Endothelial cell (in vitro differentiated cells): ENCODE measurements around the gene PIGA. TPM values are rescaled to one million over a fixed set of nuclear protein-coding genes. Genes with fewer than 3 reads are reported as not detected.

Experiments
- DNase-seq: peaks from one replicate; pipeline ENCODE4 v3.0.0; 2021; ENCODE audit warnings: low spot score
- H3K27ac Mint-ChIP-seq: one replicate; pipeline ENCODE4 v1.8.0; 2021; ENCODE audit warnings: mixed read lengths, inconsistent platforms; ENCODE audit not compliant: unreplicated experiment
- H3K27me3 Mint-ChIP-seq: one replicate; pipeline ENCODE4 v1.8.0; 2021; ENCODE audit warnings: mild to moderate bottlenecking, moderate library complexity, mixed read lengths, inconsistent platforms; ENCODE audit not compliant: unreplicated experiment
- H3K36me3 Mint-ChIP-seq: one replicate; pipeline ENCODE4 v1.8.0; 2021; ENCODE audit warnings: mild to moderate bottlenecking, low read depth, mixed read lengths, inconsistent platforms; ENCODE audit not compliant: unreplicated experiment
- H3K4me1 Mint-ChIP-seq: one replicate; pipeline ENCODE4 v1.8.0; 2021; ENCODE audit warnings: mild to moderate bottlenecking, mixed read lengths, inconsistent platforms; ENCODE audit not compliant: unreplicated experiment
- H3K4me3 Mint-ChIP-seq: one replicate; pipeline ENCODE4 v1.8.0; 2021; ENCODE audit warnings: mild to moderate bottlenecking, mixed read lengths, inconsistent platforms; ENCODE audit not compliant: unreplicated experiment
- H3K9me3 Mint-ChIP-seq: one replicate; pipeline ENCODE4 v1.8.0; 2021; ENCODE audit warnings: mixed read lengths, inconsistent platforms; ENCODE audit not compliant: unreplicated experiment
- CTCF ChIP-seq: fragments of 200-600 bp; sonication (generic); IDR thresholded peaks from one replicate; pipeline ENCODE4 v1.5.0; 2021; ENCODE audit warnings: antibody characterized with exemption; ENCODE audit not compliant: unreplicated experiment
- total RNA-seq: library from RNA; stranded (reverse); fragmentation: NEBNext Ultra II Directional; extraction: Animal tissue kit (Norgen Biotek cat#: 25700); gene quantifications from one replicate; pipeline ENCODE4 v1.2.1, GENCODE V29; 2021; ENCODE audit not compliant: unreplicated experiment

The PIGA gene
- total RNA-seq, 1 donor from 2014 or later = 12.8 TPM

DNA sequence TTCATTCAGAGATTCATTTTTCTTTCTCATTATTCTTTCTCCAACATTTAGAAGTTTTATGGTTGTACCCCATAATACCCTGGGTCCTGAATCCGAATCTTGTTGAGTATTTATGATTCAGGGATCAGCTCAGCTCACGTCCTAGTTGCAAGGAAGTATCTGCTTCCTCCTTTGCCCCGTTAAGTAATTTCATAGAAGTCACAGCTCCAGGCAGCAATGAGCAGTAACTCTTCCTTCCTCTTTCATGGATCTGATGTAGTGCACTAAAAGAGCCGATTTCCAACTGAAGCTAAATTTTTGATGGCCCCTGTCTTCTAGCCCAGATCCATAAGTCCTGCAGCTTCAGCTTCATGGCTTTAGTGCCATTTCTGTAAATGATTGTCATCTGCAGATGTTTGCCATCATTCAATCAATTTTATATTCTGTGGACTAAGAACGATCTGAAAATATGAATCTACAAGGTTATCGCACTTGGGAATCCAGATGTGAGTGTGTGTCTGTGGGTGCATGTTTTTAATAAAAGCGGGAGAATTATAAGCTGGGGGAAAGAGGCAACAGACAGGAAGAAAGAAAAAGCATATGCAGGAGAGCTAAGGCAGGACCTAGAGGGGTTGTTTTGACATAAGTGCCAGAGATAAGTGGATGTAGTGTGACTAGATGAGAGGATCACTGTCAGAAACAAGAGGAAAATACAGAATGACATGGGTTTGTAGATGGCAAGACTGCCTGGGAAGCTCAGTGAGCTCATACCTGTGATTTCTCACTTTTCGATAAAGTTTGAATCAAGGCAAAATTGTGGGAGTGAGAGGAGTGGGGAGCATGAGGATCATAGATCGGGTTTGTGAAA lies 31.4 kb upstream of the PIGA start:
- no peak for TF ChIP-seq CTCF
- Mint-ChIP-seq H3K4me1 (peaks cover 9% of the 10 kb centered on the region), H3K9me3 (no peaks in the 10 kb centered on the region), H3K4me3 (no peak overlapping the region), H3K36me3 (no peaks in the 10 kb centered on the region), H3K27ac (no peak overlapping the region), H3K27me3 (no peaks in the 10 kb centered on the region)
- DNase-seq = no peak

DNA sequence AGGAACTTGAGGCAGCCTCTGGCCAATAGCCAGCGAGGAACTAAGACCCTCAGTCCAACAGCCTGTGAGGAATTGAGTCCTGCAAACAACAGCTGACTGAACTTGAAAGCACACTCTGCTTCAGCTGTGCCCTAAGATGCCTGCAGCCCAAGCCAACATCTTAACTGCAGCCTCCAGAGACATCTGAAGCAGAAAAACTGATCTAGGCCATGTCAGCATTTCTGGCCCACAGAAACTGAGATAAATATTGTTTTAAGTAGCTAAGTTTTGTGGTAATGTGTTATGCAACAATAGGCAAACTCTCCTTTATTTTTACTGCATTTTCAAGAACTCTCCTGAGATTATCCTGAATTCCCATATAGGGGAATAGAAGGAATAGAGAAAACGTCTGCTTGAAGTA lies 24.4 kb upstream of the PIGA start:
- no peak overlapping the region for H3K27ac Mint-ChIP-seq
- no peak for TF ChIP-seq CTCF
- H3K4me1 Mint-ChIP-seq = no peaks in the 10 kb centered on the region
- H3K9me3 Mint-ChIP-seq = no peaks in the 10 kb centered on the region
- no peaks in the 10 kb centered on the region for H3K36me3 Mint-ChIP-seq
- H3K4me3 Mint-ChIP-seq = no peak overlapping the region
- DNase-seq = no peak
- H3K27me3 Mint-ChIP-seq = no peaks in the 10 kb centered on the region

DNA sequence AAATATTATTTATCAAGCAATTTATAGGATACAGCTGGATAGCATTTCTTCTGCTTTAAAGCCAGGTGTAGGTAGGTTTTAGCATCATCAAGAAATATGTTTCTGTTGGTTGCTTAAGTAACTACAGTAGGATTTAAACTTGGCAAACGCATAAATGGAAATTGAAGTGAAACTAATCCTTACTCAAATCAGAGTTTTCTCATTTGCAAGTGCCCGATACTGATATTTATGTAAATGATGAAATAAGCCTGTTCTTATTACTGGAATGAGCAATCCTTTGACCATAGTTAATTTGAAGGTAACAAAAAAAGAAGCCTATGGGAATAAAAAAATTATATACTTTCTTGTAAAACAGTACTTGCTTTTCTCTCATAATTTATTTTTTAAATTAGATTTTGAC lies 23.2 kb upstream of the PIGA start:
- Mint-ChIP-seq H3K4me1 (no peaks in the 10 kb centered on the region), H3K27ac (no peak overlapping the region), H3K4me3 (no peak overlapping the region), H3K27me3 (no peaks in the 10 kb centered on the region), H3K36me3 (no peaks in the 10 kb centered on the region), H3K9me3 (no peaks in the 10 kb centered on the region)
- TF ChIP-seq CTCF = no peak
- no peak for DNase-seq

DNA sequence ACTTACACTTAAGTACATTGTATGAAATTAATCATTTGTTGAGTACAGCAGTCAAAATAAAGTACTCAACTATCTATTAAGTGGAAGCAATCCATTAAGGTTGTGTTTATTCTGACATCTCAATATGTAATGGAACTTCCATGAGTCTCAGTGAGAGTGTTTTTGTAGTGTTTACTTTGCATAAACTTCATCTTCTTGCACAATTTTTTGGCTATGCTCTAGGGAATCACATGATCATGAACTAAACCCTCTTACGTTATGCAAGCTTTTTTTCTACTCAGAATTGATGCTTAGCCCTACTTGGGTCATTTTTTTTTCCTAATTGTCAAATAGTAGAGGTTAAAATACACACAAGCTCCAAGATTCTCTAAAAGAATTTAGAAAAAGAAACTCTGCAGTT lies 21.1 kb upstream of the PIGA start:
- H3K27me3 Mint-ChIP-seq = no peaks in the 10 kb centered on the region

More for the DNA sequence above, 21.1 kb upstream of the PIGA start:
- H3K36me3 Mint-ChIP-seq = no peaks in the 10 kb centered on the region
- H3K27ac Mint-ChIP-seq = no peak overlapping the region
- H3K4me3 Mint-ChIP-seq = no peak overlapping the region
- no peak for TF ChIP-seq CTCF
- DNase-seq = no peak
- H3K4me1 Mint-ChIP-seq = no peaks in the 10 kb centered on the region
- no peaks in the 10 kb centered on the region for H3K9me3 Mint-ChIP-seq
